NCI-H2227 (cell line): ENCODE measurements around the gene PSMB5.
A peak's percentile ranks its signal among the peaks of the same experiment; 100 is the strongest.

Experiments used
- DNase-seq: peaks from one replicate; lab custom pipeline; 2025; ENCODE audit not compliant: unreplicated experiment; lab: John Stamatoyannopoulos, UW

The PSMB5 gene

GRCh38 chr14:22995889-22996625 is 38.6 kb downstream of the PSMB5 start:
- DNase-seq: no peak

GRCh38 chr14:22994762-22995275 is 39.9 kb downstream of the PSMB5 start:
- peak; percentile 34 for DNase-seq

GRCh38 chr14:22993517-22993916 is 41.2 kb downstream of the PSMB5 start:
- DNase-seq: no peak

GRCh38 chr14:22991852-22992251 is 42.8 kb downstream of the PSMB5 start:
- no peak for DNase-seq

- DNase-seq: no peak
Measured at GRCh38 chr14:22987291-22987690, 47.4 kb downstream of the PSMB5 start.

- peak; percentile 90 for DNase-seq
Measured at GRCh38 chr14:22986508-22987054, 48.1 kb downstream of the PSMB5 start.

- no peak for DNase-seq
Measured at GRCh38 chr14:22985894-22986507, 48.7 kb downstream of the PSMB5 start.

- DNase-seq: no peak
Measured at GRCh38 chr14:22984959-22985658, 49.6 kb downstream of the PSMB5 start.

GRCh38 chr14:22982477-22983245 is 52.0 kb downstream of the PSMB5 start, which contains the start of gene AJUBA:
Gene AJUBA, minus strand, starts transcription at chr14:22982551. Its CDS starts 285 bp downstream, at chr14:22982266.
- DNase-seq: peak; percentile 81

- no peak for DNase-seq
Measured at GRCh38 chr14:22981876-22982476, 52.7 kb downstream of the PSMB5 start.

GRCh38 chr14:22981090-22981875 is 53.4 kb downstream of the PSMB5 start:
- no peak for DNase-seq

GRCh38 chr14:22980672-22981089 is 54.0 kb downstream of the PSMB5 start:
- DNase-seq: peak; percentile 18

GRCh38 chr14:22979748-22980392 is 54.8 kb downstream of the PSMB5 start:
- DNase-seq: no peak

GRCh38 chr14:22978981-22979671 is 55.6 kb downstream of the PSMB5 start:
- no peak for DNase-seq

- DNase-seq: no peak
Measured at GRCh38 chr14:22978487-22978837, 56.2 kb downstream of the PSMB5 start.

- no peak for DNase-seq
Measured at GRCh38 chr14:22977684-22978486, 56.8 kb downstream of the PSMB5 start.

- DNase-seq: no peak
Measured at GRCh38 chr14:22977434-22977683, 57.3 kb downstream of the PSMB5 start.
